Measurements from ENCODE around the gene PNN. TPM values are rescaled to one million over a fixed set of nuclear protein-coding genes. Genes with fewer than 3 reads are reported as not detected.

Gene PNN
- total and polyA plus RNA-seq, 2 of the 8 experiments (the other 6 are each of a cell fraction or from before 2014, with no cell fraction given) = 27.5 to 121 TPM

- no peak for TF ChIP-seq CBX5 (IDR thresholded peaks at IDR 0.05; ENCODE audit: low read depth, low read length)
These were observed 9.7 kb downstream of the PNN start (continued) for GRCh38 chr14:39184628-39185255.
